IMR-90 (cell line): ENCODE measurements around the gene BMP2K. TPM values are rescaled to one million over a fixed set of nuclear protein-coding genes. Genes with fewer than 3 reads are reported as not detected.

ENCODE experiments used
- ATAC-seq: fragments of 200-7000 bp; cut with Tn5 transposase; 2 replicates; pipeline ENCODE4 v1.9.1; 2020; ENCODE audit warnings: low read depth, mild to moderate bottlenecking, moderate library complexity
- BruUV-seq: library from RNA; stranded (reverse); fragments of 400-500 nt; replicated peaks from 2 replicates; lab custom pipeline; 2021; lab: Mats Ljungman, UMichigan
- CTCF ChIA-PET: fragments of 300-600 bp; formaldehyde crosslinking; extraction: SDS; loops from one replicate; lab custom pipeline; 2021; ENCODE audit warnings: antibody characterized with exemption; lab: Yijun Ruan, JAX
- POLR2A ChIA-PET: fragments of 300-600 bp; sonication (Branson Sonifier 250); formaldehyde crosslinking; loops from one replicate; lab custom pipeline; 2022; ENCODE audit warnings: antibody characterized with exemption; ENCODE audit not compliant: unreplicated experiment; lab: Charles Lee
- DNase-seq: peaks from one replicate; pipeline ENCODE4 v3.0.0; 2013
- H2AFZ ChIP-seq: replicated peaks from 2 replicates; pipeline ENCODE3; 2013; ENCODE audit warnings: low read length, mild to moderate bottlenecking; ENCODE audit not compliant: poor library complexity
- H2AK5ac ChIP-seq: 2 replicates; pipeline ENCODE4 v1.6.1; 2013; ENCODE audit warnings: low read depth, low read length, inconsistent platforms
- H2AK9ac ChIP-seq: replicated peaks from 2 replicates; pipeline ENCODE3; 2013; ENCODE audit warnings: mild to moderate bottlenecking, low read depth, low read length, moderate library complexity; ENCODE audit not compliant: poor library complexity
- H2BK120ac ChIP-seq: 2 replicates; pipeline ENCODE4 v1.6.1; 2013; ENCODE audit warnings: low read depth, low read length, inconsistent platforms
- H2BK15ac ChIP-seq: 3 replicates; pipeline ENCODE4 v1.6.1; 2013; ENCODE audit warnings: low read depth, low read length, inconsistent platforms
- H2BK20ac ChIP-seq: 2 replicates; pipeline ENCODE4 v1.6.1; 2013; ENCODE audit warnings: low read depth, mild to moderate bottlenecking, inconsistent platforms, low read length, moderate library complexity
- H2BK5ac ChIP-seq: 2 replicates; pipeline ENCODE4 v1.6.1; 2013; ENCODE audit warnings: mild to moderate bottlenecking, low read depth, low read length, inconsistent platforms; ENCODE audit not compliant: poor library complexity, severe bottlenecking
- H3K14ac ChIP-seq: replicated peaks from 2 replicates; pipeline ENCODE4 v1.6.1; 2013; ENCODE audit warnings: low read depth, low read length, inconsistent platforms
- H3K18ac ChIP-seq: 2 replicates; pipeline ENCODE4 v1.6.1; 2013; ENCODE audit warnings: low read depth, low read length, control low read depth
- H3K23ac ChIP-seq: 2 replicates; pipeline ENCODE4 v1.6.1; 2013; ENCODE audit warnings: low read depth, low read length, inconsistent platforms
- H3K27ac ChIP-seq: 2 replicates; pipeline ENCODE4 v1.5.1; 2013; ENCODE audit warnings: mild to moderate bottlenecking, control low read depth, low read length; ENCODE audit not compliant: insufficient read depth
- H3K27me3 ChIP-seq: 2 replicates; pipeline ENCODE4 v1.6.1; 2013; ENCODE audit warnings: low read length; ENCODE audit not compliant: control insufficient read depth, insufficient read depth
- H3K36me3 ChIP-seq: 2 replicates; pipeline ENCODE4 v1.6.1; 2013; ENCODE audit warnings: low read length, mixed read lengths; ENCODE audit not compliant: control insufficient read depth, insufficient read depth
- H3K4ac ChIP-seq: 2 replicates; pipeline ENCODE4 v1.6.1; 2013; ENCODE audit warnings: low read depth, low read length, inconsistent platforms
- H3K4me1 ChIP-seq: 2 replicates; pipeline ENCODE4 v1.6.1; 2013; ENCODE audit warnings: low read length, mixed read lengths; ENCODE audit not compliant: control insufficient read depth, insufficient read depth
- H3K4me2 ChIP-seq: 2 replicates; pipeline ENCODE4 v1.6.1; 2013; ENCODE audit warnings: low read depth, mild to moderate bottlenecking, control low read depth, low read length, moderate library complexity
- H3K4me3 ChIP-seq: 2 replicates; pipeline ENCODE4 v1.5.1; 2013; ENCODE audit warnings: low read depth, mild to moderate bottlenecking, control low read depth, low read length, moderate library complexity; ENCODE audit not compliant: insufficient read depth
- H3K56ac ChIP-seq: 2 replicates; pipeline ENCODE4 v1.6.1; 2013; ENCODE audit warnings: low read length, inconsistent platforms; ENCODE audit not compliant: insufficient read depth; ENCODE audit errors: extremely low read depth
- H3K79me1 ChIP-seq, 2 experiments: 2 replicates each; pipeline ENCODE4 v1.6.1; 2013; ENCODE audit warnings: low read length in 2 of 2, inconsistent platforms in 1 of 2, low read depth in 1 of 2
- H3K9ac ChIP-seq: 2 replicates; pipeline ENCODE4 v1.6.1; 2013; ENCODE audit warnings: low read depth, low read length, control low read depth
- H3K9me1 ChIP-seq: 2 replicates; pipeline ENCODE4 v1.6.1; 2013; ENCODE audit warnings: low read length, inconsistent platforms; ENCODE audit not compliant: insufficient read depth
- H3K9me3 ChIP-seq: 2 replicates; pipeline ENCODE4 v1.6.1; 2013; ENCODE audit warnings: low read length; ENCODE audit not compliant: control insufficient read depth, insufficient read depth
- H4K20me1 ChIP-seq: 2 replicates; pipeline ENCODE4 v1.6.1; 2013; ENCODE audit warnings: low read length, inconsistent platforms; ENCODE audit not compliant: insufficient read depth
- H4K5ac ChIP-seq: 2 replicates; pipeline ENCODE4 v1.6.1; 2013; ENCODE audit warnings: mild to moderate bottlenecking, low read depth, low read length, control low read depth
- H4K8ac ChIP-seq, 2 experiments: 2 replicates each; pipeline ENCODE4 v1.6.1; 2013; ENCODE audit warnings: low read depth in 2 of 2, low read length in 2 of 2, control low read depth in 1 of 2, inconsistent platforms in 1 of 2
- H4K91ac ChIP-seq: 2 replicates; pipeline ENCODE4 v1.6.1; 2013; ENCODE audit warnings: low read depth, low read length, inconsistent platforms; ENCODE audit not compliant: insufficient read depth
- CEBPB ChIP-seq: IDR thresholded peaks from 2 replicates; pipeline ENCODE4 v1.6.1; 2012; ENCODE audit warnings: low read depth, low read length, improper control_type of control experiment
- FOS ChIP-seq: fragments of 150-350 bp; IDR thresholded peaks from 2 replicates; pipeline ENCODE4 v1.6.1; 2016; ENCODE audit warnings: low read depth, low read length
- MXI1 ChIP-seq: IDR thresholded peaks from 2 replicates; pipeline ENCODE4 v1.6.1; 2012; ENCODE audit warnings: low read depth, mild to moderate bottlenecking, low read length, moderate library complexity, borderline replicate concordance
- NFE2L2 ChIP-seq: fragments of 150-350 bp; IDR thresholded peaks from 2 replicates; pipeline ENCODE4 v1.6.1; 2016; ENCODE audit warnings: low read depth, mild to moderate bottlenecking, low read length
- POLR2A ChIP-seq: IDR thresholded peaks from 2 replicates; pipeline ENCODE4 v1.6.1; 2012; ENCODE audit warnings: mild to moderate bottlenecking, low read depth, low read length
- RCOR1 ChIP-seq: IDR thresholded peaks from 2 replicates; pipeline ENCODE4 v1.6.1; 2012; ENCODE audit warnings: mild to moderate bottlenecking, low read length, improper control_type of control experiment; ENCODE audit not compliant: insufficient replicate concordance
- WGBS, 2 experiments: methylation state at CpG; one replicate each; pipeline versions ENCODE4 v1.1.5 to v1.1.7; 2013; ENCODE audit warnings: missing lambda C conversion rate in 2 of 2; ENCODE audit not compliant: insufficient read length in 1 of 2; ENCODE audit errors: extremely low coverage in 2 of 2; 5-methylcytosine and 5-hydroxymethylcytosine counted together
- dilution Hi-C: fragments of 300-500 bp; cut with HindIII; formaldehyde crosslinking; loops from one replicate; pipeline ENCODE4 v1.14.3; 2018; ENCODE audit warnings: low sequenced_read_pairs; ENCODE audit not compliant: unreplicated experiment
- in situ Hi-C: fragments of 300-500 bp; cut with MboI; formaldehyde crosslinking; loops from 3 replicates; pipeline ENCODE4 v1.14.3; 2019; ENCODE audit warnings: low sequenced_read_pairs, inconsistent platforms, mixed read lengths
- intact Hi-C: fragments of 100-400 bp; cut with micrococcal nuclease; formaldehyde crosslinking; loops from 2 replicates; pipeline ENCODE4 v1.10.0; 2022
- polyA plus RNA-seq, 3 experiments: library from polyadenylated mRNA; depleted of rRNA; stranded (reverse); fragments of >200 nt; gene quantifications; 2 replicates each; pipeline ENCODE4 v1.2.3, GENCODE V29; 2012; ENCODE audit warnings: low replicate concordance in 1 of 3
- total RNA-seq: library from RNA; depleted of rRNA; stranded (reverse); fragments of >200 nt; gene quantifications from 2 replicates; pipeline ENCODE4 v1.2.3, GENCODE V29; 2012
- TF ChIP-seq, protein P1 (sequence below): fragments of 150-350 bp; IDR thresholded peaks from 2 replicates; pipeline ENCODE4 v1.6.1; 2017; ENCODE audit warnings: mild to moderate bottlenecking, antibody characterized with exemption, low read length, low read depth

The BMP2K gene
- total and polyA plus RNA-seq, 2 of the 4 experiments (the other 2 are of a cell fraction): 15.8 to 46.1 TPM

GRCh38 chr4:78878031-78878430 is 101.9 kb downstream of the BMP2K start:
- Histone ChIP-seq H2BK120ac (no peak overlapping the region), H2AK5ac (no peak overlapping the region), H4K5ac (no peak overlapping the region), H3K36me3 (peaks cover 5% of the 10 kb centered on the region), H3K9me3 (no peaks in the 10 kb centered on the region), H3K18ac (no peak overlapping the region), H3K4me1 (peaks cover 2% of the 10 kb centered on the region; the same call in 1 of the 2 replicates), H2AFZ (no peak overlapping the region), H4K20me1 (no peaks in the 10 kb centered on the region), H3K4me3 (no peak overlapping the region), H2BK15ac (no peak overlapping the region), H3K9ac (no peak overlapping the region), H2BK20ac (no peak overlapping the region), H3K79me1 (peaks cover 3 to 7% of the 10 kb centered on the region in 2 experiments; a peak in 3 of 4 replicates), H3K14ac (no peak overlapping the region), H3K9me1 (no peaks in the 10 kb centered on the region; the same call in none of the 2 replicates), H4K8ac (no peak overlapping the region), H3K27ac (no peak overlapping the region), H3K56ac (no peak overlapping the region), H3K27me3 (no peaks in the 10 kb centered on the region), H4K91ac (no peak overlapping the region), H3K23ac (no peak overlapping the region), H2AK9ac (no peak overlapping the region), H2BK5ac (no peak overlapping the region), H3K4me2 (no peak overlapping the region), H3K4ac (no peak overlapping the region)
- DNase-seq: no peak
- CTCF ChIA-PET: no interaction called here
- no peak for TF ChIP-seq MXI1
- TF ChIP-seq FOS: no peak
- TF ChIP-seq NFE2L2: no peak
- TF ChIP-seq, protein P1, sequence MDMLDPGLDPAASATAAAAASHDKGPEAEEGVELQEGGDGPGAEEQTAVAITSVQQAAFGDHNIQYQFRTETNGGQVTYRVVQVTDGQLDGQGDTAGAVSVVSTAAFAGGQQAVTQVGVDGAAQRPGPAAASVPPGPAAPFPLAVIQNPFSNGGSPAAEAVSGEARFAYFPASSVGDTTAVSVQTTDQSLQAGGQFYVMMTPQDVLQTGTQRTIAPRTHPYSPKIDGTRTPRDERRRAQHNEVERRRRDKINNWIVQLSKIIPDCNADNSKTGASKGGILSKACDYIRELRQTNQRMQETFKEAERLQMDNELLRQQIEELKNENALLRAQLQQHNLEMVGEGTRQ: no peak
- TF ChIP-seq CEBPB: no peak
- TF ChIP-seq POLR2A: no peak
- no peak for TF ChIP-seq RCOR1
- POLR2A ChIA-PET: no interaction called here
- in situ Hi-C loops (no loop called here), dilution Hi-C loops (no loop called here), intact Hi-C loops (no loop called here)
- no CpG with 5 or more reads among the region's 1 CpG for WGBS, 2 experiments
- no TSS peak for BruUV-seq
- ATAC-seq: no peak
